GM19452 (cell line): ENCODE measurements around the gene PLPPR1.
"Not testable (repeated sequence)": the region's sequence is repeated elsewhere in the genome, so short reads cannot be mapped to it uniquely, and the experiment has no call there.

ENCODE experiments used
- ATAC-seq: cut with Tn5 transposase; IDR thresholded peaks from one replicate; pipeline ENCODE4 v1.9.1; 2021; ENCODE audit not compliant: unreplicated experiment

Gene PLPPR1

GRCh38 chr9:101119206-101119819, 90.8 kb downstream of the PLPPR1 start:
- ATAC-seq: peak; percentile 74

- ATAC-seq: no peak
These were observed 93.4 kb downstream of the PLPPR1 start for GRCh38 chr9:101121836-101122399.

- ATAC-seq: no peak
These were observed 98.0 kb downstream of the PLPPR1 start for GRCh38 chr9:101126556-101126955.

- ATAC-seq: not testable (repeated sequence)
These were observed 98.8 kb downstream of the PLPPR1 start for GRCh38 chr9:101127369-101127768.

- ATAC-seq: no peak
These were observed 100.1 kb downstream of the PLPPR1 start for GRCh38 chr9:101128623-101129022.

- no peak for ATAC-seq
These were observed 101.5 kb downstream of the PLPPR1 start for GRCh38 chr9:101130054-101130453.

- ATAC-seq: no peak
These were observed 102.8 kb downstream of the PLPPR1 start for GRCh38 chr9:101131326-101131725.

GRCh38 chr9:101132801-101133200, 104.3 kb downstream of the PLPPR1 start:
- no peak for ATAC-seq

- ATAC-seq: no peak
These were observed 110.0 kb downstream of the PLPPR1 start for GRCh38 chr9:101138509-101138908.

GRCh38 chr9:101139082-101139481, 110.6 kb downstream of the PLPPR1 start:
- no peak for ATAC-seq

- no peak for ATAC-seq
These were observed 112.2 kb downstream of the PLPPR1 start for GRCh38 chr9:101140764-101141163.

GRCh38 chr9:101146508-101146907, 118.0 kb downstream of the PLPPR1 start:
- no peak for ATAC-seq

GRCh38 chr9:101148344-101148743, 119.8 kb downstream of the PLPPR1 start:
- ATAC-seq: no peak

GRCh38 chr9:101158361-101158760, 129.8 kb downstream of the PLPPR1 start:
- ATAC-seq: no peak

GRCh38 chr9:101162231-101162630, 133.7 kb downstream of the PLPPR1 start:
- no peak for ATAC-seq

GRCh38 chr9:101165131-101165530, 136.6 kb downstream of the PLPPR1 start:
- no peak for ATAC-seq

GRCh38 chr9:101167490-101168134, 139.1 kb downstream of the PLPPR1 start:
- ATAC-seq: no peak

- ATAC-seq: no peak
These were observed 144.1 kb downstream of the PLPPR1 start for GRCh38 chr9:101172616-101173015.

GRCh38 chr9:101173907-101174306, 145.4 kb downstream of the PLPPR1 start:
- ATAC-seq: no peak

- ATAC-seq: no peak
These were observed 147.9 kb downstream of the PLPPR1 start for GRCh38 chr9:101176384-101176783.

GRCh38 chr9:101184813-101185278, 156.3 kb downstream of the PLPPR1 start:
- ATAC-seq: no peak

- ATAC-seq: no peak
These were observed 163.2 kb downstream of the PLPPR1 start for GRCh38 chr9:101191723-101192122.
